Neuron (in vitro differentiated cells): ENCODE measurements around the gene ACVR1.

Experiments used
- H2AFZ ChIP-seq: one replicate; pipeline ENCODE4 v1.6.1; 2013; ENCODE audit warnings: low read depth, mild to moderate bottlenecking, inconsistent platforms, low read length, moderate library complexity
- H3K27me3 ChIP-seq: one replicate; pipeline ENCODE4 v1.6.1; 2013; ENCODE audit warnings: low read length; ENCODE audit not compliant: insufficient read depth
- H3K36me3 ChIP-seq: one replicate; pipeline ENCODE4 v1.6.1; 2013; ENCODE audit warnings: low read length; ENCODE audit not compliant: insufficient read depth
- H3K4me1 ChIP-seq: one replicate; pipeline ENCODE4 v1.6.1; 2013; ENCODE audit warnings: low read length; ENCODE audit not compliant: insufficient read depth
- H3K4me3 ChIP-seq: 2 replicates; pipeline ENCODE4 v1.5.1; 2013; ENCODE audit warnings: mild to moderate bottlenecking, low read length, moderate library complexity
- H3K9me3 ChIP-seq: one replicate; pipeline ENCODE4 v1.6.1; 2013; ENCODE audit warnings: low read length

Gene ACVR1

GRCh38 chr2:157787364-157787938, 88.7 kb downstream of the ACVR1 start:
- Histone ChIP-seq H2AFZ (no peak overlapping the region), H3K9me3 (no peaks in the 10 kb centered on the region), H3K4me1 (peaks cover 3% of the 10 kb centered on the region), H3K36me3 (no peaks in the 10 kb centered on the region), H3K4me3 (no peak overlapping the region), H3K27me3 (no peaks in the 10 kb centered on the region)

GRCh38 chr2:157786663-157787363, 89.3 kb downstream of the ACVR1 start:
- Histone ChIP-seq H3K36me3 (no peaks in the 10 kb centered on the region), H2AFZ (no peak overlapping the region), H3K27me3 (no peaks in the 10 kb centered on the region), H3K4me1 (peaks cover 3% of the 10 kb centered on the region), H3K9me3 (no peaks in the 10 kb centered on the region), H3K4me3 (no peak overlapping the region)

- Histone ChIP-seq H3K4me3 (no peak overlapping the region), H3K4me1 (peaks cover 3% of the 10 kb centered on the region)
Observed at GRCh38 chr2:157785866-157786662, 90.1 kb downstream of the ACVR1 start.

GRCh38 chr2:157785200-157785599, 90.9 kb downstream of the ACVR1 start:
- Histone ChIP-seq H3K4me3 (no peak overlapping the region), H3K36me3 (peaks cover under 1% of the 10 kb centered on the region), H3K4me1 (peaks cover 3% of the 10 kb centered on the region), H2AFZ (no peak overlapping the region), H3K9me3 (no peaks in the 10 kb centered on the region), H3K27me3 (no peaks in the 10 kb centered on the region)

More at GRCh38 chr2:157785866-157786662, 90.1 kb downstream of the ACVR1 start:
- Histone ChIP-seq H3K27me3 (no peaks in the 10 kb centered on the region), H3K36me3 (no peaks in the 10 kb centered on the region), H3K9me3 (no peaks in the 10 kb centered on the region), H2AFZ (no peak overlapping the region)

- H3K4me1 ChIP-seq: no peaks in the 10 kb centered on the region
- no peaks in the 10 kb centered on the region for H3K27me3 ChIP-seq
- peaks cover 4% of the 10 kb centered on the region for H3K36me3 ChIP-seq
- no peak overlapping the region for H3K4me3 ChIP-seq
- no peak overlapping the region for H2AFZ ChIP-seq
- H3K9me3 ChIP-seq: no peaks in the 10 kb centered on the region
Observed at GRCh38 chr2:157784823-157785175, 91.3 kb downstream of the ACVR1 start.

GRCh38 chr2:157784169-157784822, 91.8 kb downstream of the ACVR1 start:
- H2AFZ ChIP-seq: no peak overlapping the region
- no peaks in the 10 kb centered on the region for H3K9me3 ChIP-seq
- H3K36me3 ChIP-seq: peaks cover 4% of the 10 kb centered on the region
- H3K27me3 ChIP-seq: no peaks in the 10 kb centered on the region
- H3K4me3 ChIP-seq: no peak overlapping the region
- no peaks in the 10 kb centered on the region for H3K4me1 ChIP-seq

- Histone ChIP-seq H3K4me3 (no peak overlapping the region), H2AFZ (no peak overlapping the region)
Observed at GRCh38 chr2:157783245-157783644, 92.9 kb downstream of the ACVR1 start.

GRCh38 chr2:157782057-157782845, 93.9 kb downstream of the ACVR1 start:
- Histone ChIP-seq H3K4me3 (no peak overlapping the region), H3K4me1 (no peaks in the 10 kb centered on the region), H3K9me3 (no peaks in the 10 kb centered on the region), H2AFZ (no peak overlapping the region), H3K36me3 (peaks cover 4% of the 10 kb centered on the region), H3K27me3 (no peaks in the 10 kb centered on the region)

More at GRCh38 chr2:157783245-157783644, 92.9 kb downstream of the ACVR1 start:
- Histone ChIP-seq H3K27me3 (no peaks in the 10 kb centered on the region), H3K4me1 (no peaks in the 10 kb centered on the region), H3K36me3 (peaks cover 4% of the 10 kb centered on the region), H3K9me3 (no peaks in the 10 kb centered on the region)

GRCh38 chr2:157780211-157780610, 95.9 kb downstream of the ACVR1 start:
- Histone ChIP-seq H3K9me3 (no peaks in the 10 kb centered on the region), H3K36me3 (peaks cover 10% of the 10 kb centered on the region), H3K4me3 (no peak overlapping the region), H3K27me3 (no peaks in the 10 kb centered on the region), H3K4me1 (no peaks in the 10 kb centered on the region), H2AFZ (no peak overlapping the region)

GRCh38 chr2:157779794-157780193, 96.3 kb downstream of the ACVR1 start:
- Histone ChIP-seq H3K4me1 (no peaks in the 10 kb centered on the region), H3K36me3 (peaks cover 13% of the 10 kb centered on the region), H3K27me3 (no peaks in the 10 kb centered on the region), H2AFZ (no peak overlapping the region), H3K4me3 (no peak overlapping the region), H3K9me3 (no peaks in the 10 kb centered on the region)

GRCh38 chr2:157777427-157777826, 98.7 kb downstream of the ACVR1 start:
- Histone ChIP-seq H3K4me1 (no peaks in the 10 kb centered on the region), H2AFZ (no peak overlapping the region), H3K36me3 (peaks cover 22% of the 10 kb centered on the region), H3K27me3 (no peaks in the 10 kb centered on the region), H3K9me3 (no peaks in the 10 kb centered on the region), H3K4me3 (no peak overlapping the region)

- Histone ChIP-seq H3K36me3 (peaks cover 27% of the 10 kb centered on the region), H2AFZ (no peak overlapping the region), H3K27me3 (no peaks in the 10 kb centered on the region), H3K4me1 (no peaks in the 10 kb centered on the region), H3K4me3 (no peak overlapping the region), H3K9me3 (no peaks in the 10 kb centered on the region)
Observed at GRCh38 chr2:157771234-157771633, 104.9 kb downstream of the ACVR1 start.
